Skeletal muscle satellite cell (primary cell): ENCODE data around the gene NPVF.

Experiments used
- H3K27me3 ChIP-seq: 2 replicates; pipeline ENCODE4 v1.7.0; 2013; ENCODE audit warnings: low read length; ENCODE audit not compliant: control insufficient read depth, insufficient read depth
- H3K36me3 ChIP-seq: 2 replicates; pipeline ENCODE4 v1.7.0; 2013; ENCODE audit warnings: mild to moderate bottlenecking, control low read depth, low read length; ENCODE audit not compliant: insufficient read depth
- H3K4me1 ChIP-seq: 2 replicates; pipeline ENCODE4 v1.7.0; 2013; ENCODE audit warnings: low read length; ENCODE audit not compliant: control insufficient read depth, insufficient read depth
- H3K4me2 ChIP-seq: 2 replicates; pipeline ENCODE4 v1.7.0; 2013; ENCODE audit warnings: mild to moderate bottlenecking, low read length
- H3K4me3 ChIP-seq: 2 replicates; pipeline ENCODE4 v1.7.0; 2013; ENCODE audit warnings: low read length
- H3K9ac ChIP-seq: 2 replicates; pipeline ENCODE4 v1.7.0; 2013; ENCODE audit warnings: mild to moderate bottlenecking, low read depth, low read length, moderate library complexity
- H3K9me3 ChIP-seq: replicated peaks from 2 replicates; pipeline ENCODE4 v1.7.0; 2013; ENCODE audit warnings: mild to moderate bottlenecking, control low read depth, low read length

The NPVF gene

GRCh38 chr7:25250386-25250785, 22.1 kb upstream of the NPVF start:
- Histone ChIP-seq H3K36me3 (no peaks in the 10 kb centered on the region), H3K9me3 (no peaks in the 10 kb centered on the region), H3K4me2 (no peak overlapping the region), H3K9ac (no peak overlapping the region), H3K27me3 (peaks cover 6% of the 10 kb centered on the region), H3K4me1 (no peaks in the 10 kb centered on the region), H3K4me3 (no peak overlapping the region)

- Histone ChIP-seq H3K9ac (no peak overlapping the region), H3K4me3 (no peak overlapping the region), H3K36me3 (no peaks in the 10 kb centered on the region), H3K4me1 (no peaks in the 10 kb centered on the region), H3K4me2 (no peak overlapping the region), H3K27me3 (peaks cover 2% of the 10 kb centered on the region), H3K9me3 (no peaks in the 10 kb centered on the region)
Observed at GRCh38 chr7:25249772-25250171, 21.5 kb upstream of the NPVF start.

GRCh38 chr7:25246306-25246705, 18.0 kb upstream of the NPVF start:
- Histone ChIP-seq H3K27me3 (peaks cover 7% of the 10 kb centered on the region), H3K4me3 (no peak overlapping the region), H3K36me3 (no peaks in the 10 kb centered on the region), H3K4me1 (no peaks in the 10 kb centered on the region), H3K9ac (no peak overlapping the region), H3K9me3 (no peaks in the 10 kb centered on the region), H3K4me2 (no peak overlapping the region)

GRCh38 chr7:25244254-25245033, 16.2 kb upstream of the NPVF start:
- no peak overlapping the region for H3K4me2 ChIP-seq
- peaks cover 17% of the 10 kb centered on the region for H3K27me3 ChIP-seq

GRCh38 chr7:25242678-25243077, 14.4 kb upstream of the NPVF start:
- no peak overlapping the region for H3K4me2 ChIP-seq
- no peak overlapping the region for H3K4me3 ChIP-seq
- H3K27me3 ChIP-seq = peaks cover 17% of the 10 kb centered on the region
- H3K9me3 ChIP-seq = no peaks in the 10 kb centered on the region
- no peaks in the 10 kb centered on the region for H3K36me3 ChIP-seq
- H3K4me1 ChIP-seq = no peaks in the 10 kb centered on the region
- H3K9ac ChIP-seq = no peak overlapping the region

More at GRCh38 chr7:25244254-25245033, 16.2 kb upstream of the NPVF start:
- H3K4me1 ChIP-seq = no peaks in the 10 kb centered on the region
- no peaks in the 10 kb centered on the region for H3K9me3 ChIP-seq
- no peak overlapping the region for H3K4me3 ChIP-seq
- H3K9ac ChIP-seq = no peak overlapping the region
- no peaks in the 10 kb centered on the region for H3K36me3 ChIP-seq

GRCh38 chr7:25240896-25241295, 12.6 kb upstream of the NPVF start:
- no peaks in the 10 kb centered on the region for H3K4me1 ChIP-seq
- H3K36me3 ChIP-seq = no peaks in the 10 kb centered on the region
- no peak overlapping the region for H3K9ac ChIP-seq
- H3K9me3 ChIP-seq = no peaks in the 10 kb centered on the region
- peaks cover 17% of the 10 kb centered on the region for H3K27me3 ChIP-seq
- no peak overlapping the region for H3K4me2 ChIP-seq
- no peak overlapping the region for H3K4me3 ChIP-seq

- Histone ChIP-seq H3K4me2 (no peak overlapping the region), H3K4me1 (no peaks in the 10 kb centered on the region), H3K27me3 (peaks cover 17% of the 10 kb centered on the region), H3K9ac (no peak overlapping the region), H3K36me3 (no peaks in the 10 kb centered on the region), H3K9me3 (no peaks in the 10 kb centered on the region), H3K4me3 (no peak overlapping the region)
Observed at GRCh38 chr7:25240340-25240739, 12.1 kb upstream of the NPVF start.

- Histone ChIP-seq H3K4me1 (no peaks in the 10 kb centered on the region), H3K9ac (no peak overlapping the region), H3K27me3 (peaks cover 17% of the 10 kb centered on the region), H3K4me3 (no peak overlapping the region), H3K4me2 (no peak overlapping the region), H3K36me3 (no peaks in the 10 kb centered on the region), H3K9me3 (no peaks in the 10 kb centered on the region)
Observed at GRCh38 chr7:25239888-25240287, 11.6 kb upstream of the NPVF start.

- Histone ChIP-seq H3K9ac (no peak overlapping the region), H3K4me2 (no peak overlapping the region), H3K4me1 (no peaks in the 10 kb centered on the region), H3K27me3 (peaks cover 17% of the 10 kb centered on the region), H3K9me3 (no peaks in the 10 kb centered on the region), H3K36me3 (no peaks in the 10 kb centered on the region), H3K4me3 (no peak overlapping the region)
Observed at GRCh38 chr7:25238066-25238725, 9.9 kb upstream of the NPVF start.

- H3K4me3 ChIP-seq = no peak overlapping the region
- no peaks in the 10 kb centered on the region for H3K4me1 ChIP-seq
- H3K9me3 ChIP-seq = no peaks in the 10 kb centered on the region
- H3K9ac ChIP-seq = no peak overlapping the region
- peaks cover 6% of the 10 kb centered on the region for H3K27me3 ChIP-seq
- no peaks in the 10 kb centered on the region for H3K36me3 ChIP-seq
- H3K4me2 ChIP-seq = no peak overlapping the region
Observed at GRCh38 chr7:25235471-25235870, 7.2 kb upstream of the NPVF start.

GRCh38 chr7:25234336-25234735, 6.0 kb upstream of the NPVF start:
- H3K9me3 ChIP-seq = no peaks in the 10 kb centered on the region
- H3K4me3 ChIP-seq = no peak overlapping the region
- H3K9ac ChIP-seq = no peak overlapping the region
- H3K4me2 ChIP-seq = no peak overlapping the region
- no peaks in the 10 kb centered on the region for H3K36me3 ChIP-seq
- peaks cover 3% of the 10 kb centered on the region for H3K27me3 ChIP-seq
- H3K4me1 ChIP-seq = no peaks in the 10 kb centered on the region

GRCh38 chr7:25223206-25223605, 5.1 kb downstream of the NPVF start:
- H3K27me3 ChIP-seq = peaks cover 38% of the 10 kb centered on the region
- H3K4me3 ChIP-seq = no peak overlapping the region
- no peaks in the 10 kb centered on the region for H3K4me1 ChIP-seq
- H3K9me3 ChIP-seq = no peaks in the 10 kb centered on the region
- no peaks in the 10 kb centered on the region for H3K36me3 ChIP-seq
- no peak overlapping the region for H3K4me2 ChIP-seq
- H3K9ac ChIP-seq = no peak overlapping the region
